ENCODE results near the gene EIF2AK3. TPM values are rescaled to one million over a fixed set of nuclear protein-coding genes. Genes with fewer than 3 reads are reported as not detected.

EIF2AK3 gene
- polyA plus RNA-seq, 1 of the 3 experiments (the other 2 are of a cell fraction): 2.2 TPM

- H3K79me2 ChIP-seq (ENCODE audit: insufficient read depth): no peaks in the 10 kb centered on the region
- TF ChIP-seq SIN3A (IDR thresholded peaks at IDR 0.05; ENCODE audit: borderline replicate concordance, low read depth, low read length) (no peak), TEAD4 (IDR thresholded peaks at IDR 0.05; ENCODE audit: borderline replicate concordance, insufficient read depth) (no peak), CHD2 (IDR thresholded peaks at IDR 0.05; ENCODE audit: low read length, partially characterized antibody) (no peak), NRF1 (IDR thresholded peaks at IDR 0.05; ENCODE audit: low read depth, low read length) (no peak), PBX3 (IDR thresholded peaks at IDR 0.05) (no peak), MXI1 (IDR thresholded peaks at IDR 0.05; ENCODE audit: low read depth, low read length) (no peak), CTCF (IDR thresholded peaks at IDR 0.05) (no peak)
- no peaks in the 10 kb centered on the region for H3K9me2 ChIP-seq
- ChIA-PET POLR2A (no interaction called here), CTCF (interaction anchor here (0.8 kb wide), 1 partner anchor 44 kb away, joined by 3 read pairs; no protein-coding TSS in a partner anchor)
- DNase-seq: no peak
- H2AFZ ChIP-seq (ENCODE audit: low read depth): no peak overlapping the region
- no peaks in the 10 kb centered on the region for H3K4me1 ChIP-seq (ENCODE audit: control insufficient read depth in 1 of 2, insufficient read depth in 2 of 2, low read depth in 1 of 2, low read length in 1 of 2)
- H3K9ac ChIP-seq: no peak overlapping the region
- H3K27ac ChIP-seq (ENCODE audit: low read depth in 2 of 2, low read length in 1 of 2): no peak overlapping the region
- peaks cover 12% of the 10 kb centered on the region for H3K9me3 ChIP-seq
- peaks cover 4% of the 10 kb centered on the region for H3F3A ChIP-seq (replicated peaks; ENCODE audit: insufficient read depth)
- 49% methylated on average over 2 of the region's 2 CpGs for WGBS (ENCODE audit: low lambda C conversion rate)
- H3K4me3 ChIP-seq (ENCODE audit: low read depth in 2 of 2, low read length in 1 of 2): no peak overlapping the region
- H3K4me2 ChIP-seq: no peak overlapping the region
- no peaks in the 10 kb centered on the region for H3K27me3 ChIP-seq (ENCODE audit: insufficient read depth)
- no peaks in the 10 kb centered on the region for H3K36me3 ChIP-seq (replicated peaks in 1 of 2; ENCODE audit: control insufficient read depth in 1 of 2, insufficient read depth in 2 of 2, low read length in 1 of 2)
- H4K20me1 ChIP-seq (ENCODE audit: insufficient read depth): no peaks in the 10 kb centered on the region
Observed at GRCh38 chr2:88638123-88638650, 10.9 kb upstream of the EIF2AK3 start.

GRCh38 chr2:88637464-88637863 lies 10.2 kb upstream of the EIF2AK3 start:
- H3K27ac ChIP-seq (ENCODE audit: low read depth in 2 of 2, low read length in 1 of 2): no peak overlapping the region
- H3K9me3 ChIP-seq: peaks cover 12% of the 10 kb centered on the region
- H3K27me3 ChIP-seq (ENCODE audit: insufficient read depth): no peaks in the 10 kb centered on the region
- no peak overlapping the region for H3K4me2 ChIP-seq
- 28% methylated on average over 2 of the region's 2 CpGs for WGBS (ENCODE audit: low lambda C conversion rate)
- POLR2A ChIA-PET: no interaction called here
- CTCF ChIA-PET: no interaction called here
- TF ChIP-seq PBX3 (IDR thresholded peaks at IDR 0.05): peak; percentile 29; the same call in 1 of the 2 replicates
- no peak for TF ChIP-seq GABPA (IDR thresholded peaks at IDR 0.05; ENCODE audit: low read depth)
- H2AFZ ChIP-seq (ENCODE audit: low read depth): no peak overlapping the region
- no peaks in the 10 kb centered on the region for H3K36me3 ChIP-seq (replicated peaks in 1 of 2; ENCODE audit: control insufficient read depth in 1 of 2, insufficient read depth in 2 of 2, low read length in 1 of 2)
- peaks cover 4% of the 10 kb centered on the region for H3F3A ChIP-seq (replicated peaks; ENCODE audit: insufficient read depth)
- H3K9ac ChIP-seq: no peak overlapping the region
- no peak overlapping the region for H3K4me3 ChIP-seq (ENCODE audit: low read depth in 2 of 2, low read length in 1 of 2)
- H4K20me1 ChIP-seq (ENCODE audit: insufficient read depth): no peaks in the 10 kb centered on the region
- H3K79me2 ChIP-seq (ENCODE audit: insufficient read depth): no peaks in the 10 kb centered on the region
- H3K4me1 ChIP-seq (ENCODE audit: control insufficient read depth in 1 of 2, insufficient read depth in 2 of 2, low read depth in 1 of 2, low read length in 1 of 2): no peaks in the 10 kb centered on the region
- no peaks in the 10 kb centered on the region for H3K9me2 ChIP-seq
- no peak for DNase-seq
